Duodenal mucosa (tissue), 2 donors: ENCODE measurements around the gene SLC39A7.

ENCODE experiments used
- H3K27ac ChIP-seq: one replicate; pipeline ENCODE4 v1.7.0; 2013; ENCODE audit warnings: low read depth, low read length
- H3K27me3 ChIP-seq, 2 donors: one replicate each; pipeline ENCODE4 v1.7.0; 2013; ENCODE audit warnings: low read length in 2 of 2, control low read depth in 1 of 2; ENCODE audit not compliant: insufficient read depth in 2 of 2, control insufficient read depth in 1 of 2
- H3K36me3 ChIP-seq, 2 donors: one replicate each; pipeline ENCODE4 v1.7.0; 2013; ENCODE audit warnings: low read length in 2 of 2, control low read depth in 1 of 2; ENCODE audit not compliant: insufficient read depth in 2 of 2, control insufficient read depth in 1 of 2
- H3K4me1 ChIP-seq, 2 donors: one replicate each; pipeline ENCODE4 v1.7.0; 2013; ENCODE audit warnings: low read length in 2 of 2, control low read depth in 1 of 2; ENCODE audit not compliant: insufficient read depth in 2 of 2, control insufficient read depth in 1 of 2
- H3K4me3 ChIP-seq, 2 donors: one replicate each; pipeline ENCODE4 v1.7.0; 2013; ENCODE audit warnings: low read length in 2 of 2, low read depth in 1 of 2
- H3K9ac ChIP-seq, 2 donors: one replicate each; pipeline ENCODE4 v1.7.0; 2013; ENCODE audit warnings: low read length in 2 of 2, low read depth in 1 of 2
- H3K9me3 ChIP-seq, 2 donors: one replicate each; pipeline ENCODE4 v1.7.0; 2013; ENCODE audit warnings: low read length in 2 of 2, control low read depth in 1 of 2; ENCODE audit not compliant: control insufficient read depth in 1 of 2

SLC39A7 gene

GRCh38 chr6:33164176-33164575 lies 36.5 kb upstream of the SLC39A7 start:
- H3K9ac ChIP-seq: no peak overlapping the region
- H3K27me3 ChIP-seq: no peaks in the 10 kb centered on the region
- no peaks in the 10 kb centered on the region for H3K9me3 ChIP-seq
- H3K36me3 ChIP-seq: no peaks in the 10 kb centered on the region
- H3K4me1 ChIP-seq: peaks cover 7 to 16% of the 10 kb centered on the region in 2 donors
- no peak overlapping the region for H3K4me3 ChIP-seq
- no peak overlapping the region for H3K27ac ChIP-seq

GRCh38 chr6:33164665-33165373 lies 35.8 kb upstream of the SLC39A7 start:
- no peaks in the 10 kb centered on the region for H3K27me3 ChIP-seq
- no peaks in the 10 kb centered on the region for H3K9me3 ChIP-seq

GRCh38 chr6:33165581-33166258 lies 34.9 kb upstream of the SLC39A7 start:
- no peaks in the 10 kb centered on the region for H3K9me3 ChIP-seq
- H3K36me3 ChIP-seq: no peaks in the 10 kb centered on the region
- no peak overlapping the region for H3K9ac ChIP-seq
- peaks cover 7 to 15% of the 10 kb centered on the region in 2 donors for H3K4me1 ChIP-seq
- H3K27ac ChIP-seq: no peak overlapping the region
- H3K4me3 ChIP-seq: no peak overlapping the region
- no peaks in the 10 kb centered on the region for H3K27me3 ChIP-seq

More at GRCh38 chr6:33164665-33165373, 35.8 kb upstream of the SLC39A7 start:
- Histone ChIP-seq H3K9ac (no peak overlapping the region), H3K36me3 (no peaks in the 10 kb centered on the region), H3K4me1 (peaks cover 7 to 16% of the 10 kb centered on the region in 2 donors), H3K27ac (no peak overlapping the region), H3K4me3 (no peak overlapping the region)

GRCh38 chr6:33166363-33166762 lies 34.3 kb upstream of the SLC39A7 start:
- Histone ChIP-seq H3K9ac (no peak overlapping the region), H3K9me3 (no peaks in the 10 kb centered on the region), H3K36me3 (no peaks in the 10 kb centered on the region), H3K27me3 (no peaks in the 10 kb centered on the region), H3K4me3 (no peak overlapping the region), H3K27ac (no peak overlapping the region), H3K4me1 (peaks cover 7 to 9% of the 10 kb centered on the region in 2 donors)

GRCh38 chr6:33166811-33167210 lies 33.9 kb upstream of the SLC39A7 start:
- Histone ChIP-seq H3K9ac (no peak overlapping the region), H3K4me1 (peaks cover 5% of the 10 kb centered on the region in 2 donors), H3K4me3 (no peak overlapping the region)

GRCh38 chr6:33167374-33168283 lies 33.0 kb upstream of the SLC39A7 start:
- no peaks in the 10 kb centered on the region for H3K9me3 ChIP-seq
- H3K27me3 ChIP-seq: no peaks in the 10 kb centered on the region
- H3K9ac ChIP-seq: no peak overlapping the region
- H3K36me3 ChIP-seq: no peaks in the 10 kb centered on the region
- no peaks in the 10 kb centered on the region for H3K4me1 ChIP-seq
- H3K4me3 ChIP-seq: no peak overlapping the region
- H3K27ac ChIP-seq: no peak overlapping the region

More at GRCh38 chr6:33166811-33167210, 33.9 kb upstream of the SLC39A7 start:
- Histone ChIP-seq H3K9me3 (no peaks in the 10 kb centered on the region), H3K36me3 (no peaks in the 10 kb centered on the region), H3K27ac (no peak overlapping the region), H3K27me3 (no peaks in the 10 kb centered on the region)

GRCh38 chr6:33168284-33168601 lies 32.4 kb upstream of the SLC39A7 start:
- Histone ChIP-seq H3K27ac (no peak overlapping the region), H3K4me3 (no peak overlapping the region), H3K36me3 (no peaks in the 10 kb centered on the region), H3K4me1 (no peaks in the 10 kb centered on the region), H3K9ac (no peak overlapping the region), H3K9me3 (no peaks in the 10 kb centered on the region), H3K27me3 (peaks cover 0 to 4% of the 10 kb centered on the region in 2 donors)

GRCh38 chr6:33168639-33169038 lies 32.0 kb upstream of the SLC39A7 start:
- no peak overlapping the region for H3K27ac ChIP-seq
- no peak overlapping the region for H3K4me3 ChIP-seq
- H3K9me3 ChIP-seq: no peaks in the 10 kb centered on the region
- H3K36me3 ChIP-seq: no peaks in the 10 kb centered on the region
- no peaks in the 10 kb centered on the region for H3K4me1 ChIP-seq
- peaks cover 0 to 4% of the 10 kb centered on the region in 2 donors for H3K27me3 ChIP-seq
- no peak overlapping the region for H3K9ac ChIP-seq

GRCh38 chr6:33169291-33170175 lies 31.1 kb upstream of the SLC39A7 start:
- peaks cover 0 to 4% of the 10 kb centered on the region in 2 donors for H3K27me3 ChIP-seq
- no peak overlapping the region for H3K4me3 ChIP-seq
- H3K36me3 ChIP-seq: no peaks in the 10 kb centered on the region
- no peak overlapping the region for H3K9ac ChIP-seq
- H3K4me1 ChIP-seq: no peaks in the 10 kb centered on the region
- H3K9me3 ChIP-seq: no peaks in the 10 kb centered on the region
- H3K27ac ChIP-seq: no peak overlapping the region
